CD4-positive, alpha-beta T cell (primary cell): Measurements from ENCODE around the gene KPNA1. TPM values are rescaled to one million over a fixed set of nuclear protein-coding genes. Genes with fewer than 3 reads are reported as not detected.

ENCODE experiments used
- ATAC-seq: fragments of 200-7000 bp; cut with Tn5 transposase; one replicate; pipeline ENCODE4 v1.10.0; 2022; ENCODE audit warnings: mild to moderate bottlenecking; ENCODE audit not compliant: poor library complexity
- CTCF ChIA-PET: fragments of 350-600 bp; sonication (Branson Sonifier 250); formaldehyde crosslinking; loops from one replicate; lab custom pipeline; 2021; ENCODE audit warnings: antibody characterized with exemption, inconsistent platforms; lab: Charles Lee
- POLR2A ChIA-PET: fragments of 350-600 bp; sonication (Branson Sonifier 250); formaldehyde crosslinking; loops from one replicate; lab custom pipeline; 2021; ENCODE audit warnings: antibody characterized with exemption, inconsistent platforms; lab: Charles Lee
- DNase-seq, 14 experiments: peaks; one replicate each; pipeline ENCODE4 v3.0.0-alpha.2; 2013 to 2020; ENCODE audit warnings: mixed read lengths in 2 of 14
- H3K27ac ChIP-seq, 2 donors: one replicate each; pipeline versions ENCODE4 v1.5.1 to v1.7.0; 2013; ENCODE audit warnings: low read length in 2 of 2, low read depth in 1 of 2, mild to moderate bottlenecking in 1 of 2
- H3K27me3 ChIP-seq, 2 experiments: 1 replicate in 1 of 2; 2 replicates in 1 of 2; pipeline versions ENCODE4 v1.6.1 to v1.7.0; 2013; ENCODE audit warnings: low read length in 2 of 2, control low read depth in 1 of 2, mild to moderate bottlenecking in 1 of 2, moderate library complexity in 1 of 2; ENCODE audit not compliant: insufficient read depth in 2 of 2, control insufficient read depth in 1 of 2
- H3K36me3 ChIP-seq: one replicate; pipeline ENCODE4 v1.6.1; 2013; ENCODE audit warnings: low read length, control low read depth; ENCODE audit not compliant: insufficient read depth
- H3K4me1 ChIP-seq: one replicate; pipeline ENCODE4 v1.6.1; 2013; ENCODE audit warnings: low read length, control low read depth; ENCODE audit not compliant: insufficient read depth
- H3K4me3 ChIP-seq: one replicate; pipeline ENCODE4 v1.5.1; 2013; ENCODE audit warnings: mild to moderate bottlenecking, low read length, moderate library complexity
- H3K9me3 ChIP-seq, 2 experiments: 1 replicate in 1 of 2; 2 replicates in 1 of 2; pipeline versions ENCODE4 v1.6.1 to v1.7.0; 2013; ENCODE audit warnings: low read length in 2 of 2, mild to moderate bottlenecking in 2 of 2, control low read depth in 1 of 2, moderate library complexity in 1 of 2; ENCODE audit not compliant: control insufficient read depth in 1 of 2, insufficient read depth in 1 of 2
- H3K27ac Mint-ChIP-seq: one replicate; pipeline ENCODE4 v1.8.0; 2020; ENCODE audit warnings: mixed read lengths
- H3K27me3 Mint-ChIP-seq: one replicate; pipeline ENCODE4 v1.8.0; 2021; ENCODE audit warnings: mixed read lengths
- H3K36me3 Mint-ChIP-seq: one replicate; pipeline ENCODE4 v1.8.0; 2021; ENCODE audit warnings: low read depth, mixed read lengths
- H3K4me1 Mint-ChIP-seq: one replicate; pipeline ENCODE4 v1.8.0; 2021; ENCODE audit warnings: low read depth, mixed read lengths
- H3K4me3 Mint-ChIP-seq: one replicate; pipeline ENCODE4 v1.8.0; 2020; ENCODE audit warnings: mild to moderate bottlenecking, mixed read lengths
- H3K9me3 Mint-ChIP-seq: one replicate; pipeline ENCODE4 v1.8.0; 2020; ENCODE audit warnings: mixed read lengths
- CTCF ChIP-seq: fragments of 200-600 bp; IDR thresholded peaks from one replicate; pipeline ENCODE4 v1.8.0; 2022; ENCODE audit warnings: antibody characterized with exemption, mild to moderate bottlenecking
- intact Hi-C, 2 experiments: fragments of 100-400 bp; cut with DNase I in 1 of 2; cut with micrococcal nuclease in 1 of 2; formaldehyde crosslinking; loops; one replicate each; pipeline versions ENCODE4 v1.15.1 to v1.9.0; 2023 to 2025; cut with DNase I, micrococcal nuclease
- total RNA-seq, 174 experiments: library from RNA in 2 of 174; stranded (reverse) in 2 of 174; gene quantifications; one replicate each; pipeline ENCODE4 v1.2.3 and lab custom pipeline; 2021 to 2026

KPNA1 gene
- total RNA-seq, 2 experiments from 2014 or later: 46.2 to 49.8 TPM

GRCh38 chr3:122389197-122389596, 125.5 kb downstream of the KPNA1 start:
- H3K27me3 ChIP-seq: no peaks in the 10 kb centered on the region
- no peak overlapping the region for H3K27ac ChIP-seq
- H3K36me3 Mint-ChIP-seq: peaks cover 42% of the 10 kb centered on the region
- no peaks in the 10 kb centered on the region for H3K9me3 Mint-ChIP-seq
- no peak for TF ChIP-seq CTCF
- H3K4me1 ChIP-seq: peaks cover 7% of the 10 kb centered on the region
- no peaks in the 10 kb centered on the region for H3K27me3 Mint-ChIP-seq
- H3K4me3 Mint-ChIP-seq: no peak overlapping the region
- H3K4me1 Mint-ChIP-seq: peaks cover 44% of the 10 kb centered on the region
- no peak overlapping the region for H3K27ac Mint-ChIP-seq
- ATAC-seq: no peak
- no peak for DNase-seq
- peaks cover 9% of the 10 kb centered on the region for H3K36me3 ChIP-seq
- CTCF ChIA-PET: no interaction called here
- POLR2A ChIA-PET: no interaction called here
- H3K4me3 ChIP-seq: no peak overlapping the region
- no peaks in the 10 kb centered on the region for H3K9me3 ChIP-seq
- intact Hi-C loops: loop anchor here (10.0 kb wide), 4 partner anchors 406 to 734 kb away; partner anchors contain the start of genes EAF2 (in 1 of the 2), GOLGB1 (in 1 of the 2), HSPBAP1 (in 1 of the 2) and IQCB1 (in 1 of the 2)

- Mint-ChIP-seq H3K36me3 (peaks cover 45% of the 10 kb centered on the region), H3K27ac (no peak overlapping the region), H3K4me3 (no peak overlapping the region), H3K4me1 (peaks cover 45% of the 10 kb centered on the region), H3K27me3 (no peaks in the 10 kb centered on the region), H3K9me3 (no peaks in the 10 kb centered on the region)
- intact Hi-C loops: loop anchor here (10.0 kb wide), 4 partner anchors 407 to 733 kb away; partner anchors contain the start of genes EAF2 (in 1 of the 2), GOLGB1 (in 1 of the 2), HSPBAP1 (in 1 of the 2) and IQCB1 (in 1 of the 2)
- POLR2A ChIA-PET: no interaction called here
- Histone ChIP-seq H3K36me3 (peaks cover 4% of the 10 kb centered on the region), H3K27me3 (no peaks in the 10 kb centered on the region), H3K4me3 (no peak overlapping the region), H3K9me3 (no peaks in the 10 kb centered on the region), H3K27ac (no peak overlapping the region), H3K4me1 (peaks cover 13% of the 10 kb centered on the region)
- CTCF ChIA-PET: no interaction called here
- DNase-seq (no peak), ATAC-seq (no peak)
- TF ChIP-seq CTCF: no peak
Observed at GRCh38 chr3:122387709-122388108, 127.0 kb downstream of the KPNA1 start.

- Mint-ChIP-seq H3K36me3 (peaks cover 36% of the 10 kb centered on the region), H3K4me3 (peak within 1 kb of the TSS; percentile 94), H3K27ac (peak within 1 kb of the TSS; percentile 87), H3K27me3 (no peaks in the 10 kb centered on the region), H3K9me3 (no peaks in the 10 kb centered on the region), H3K4me1 (peaks cover 54% of the 10 kb centered on the region)
- Histone ChIP-seq H3K36me3 (peaks cover 4% of the 10 kb centered on the region), H3K4me1 (peaks cover 17% of the 10 kb centered on the region), H3K27ac (peak within 1 kb of the TSS; percentile 61 to 71), H3K4me3 (peak within 1 kb of the TSS; percentile 76), H3K27me3 (no peaks in the 10 kb centered on the region), H3K9me3 (no peaks in the 10 kb centered on the region)
- peak; percentile 71 for TF ChIP-seq CTCF
- DNase-seq (peak; percentile 87 to 98 (median 92)), ATAC-seq (peak; percentile 94)
- intact Hi-C loops: loop anchor here (1.0 to 10.0 kb wide), 14 partner anchors 31 to 1203 kb away; partner anchors contain the start of genes GOLGB1 (in 2 of the 2), DTX3L (in 1 of the 2), EAF2 (in 1 of the 2) and HACD2 (in 1 of the 2)
- ChIA-PET POLR2A (interaction anchor here (0.6 to 2.9 kb wide), 27 partner anchors 9 to 1201 kb away, joined by 3 to 102 read pairs (median 6); partner anchors contain the start of genes DTX3L, EAF2, HACD2 and HCLS1), CTCF (interaction anchor here (0.7 to 2.6 kb wide), 16 partner anchors 9 to 1200 kb away, joined by 3 to 30 read pairs (median 5); partner anchors contain the start of genes DTX3L, KPNA1, PARP14 and PARP9)
Observed at GRCh38 chr3:122383771-122384697, 130.7 kb downstream of the KPNA1 start, which contains the start of gene FAM162A. FAM162A (plus strand) TSS chr3:122384182; CDS start chr3:122384266, 84 bp downstream.
